ENCODE measurements around the gene SLC12A7. TPM values are rescaled to one million over a fixed set of nuclear protein-coding genes. Genes with fewer than 3 reads are reported as not detected.

The SLC12A7 gene
- total and polyA plus RNA-seq, 12 donors, result 1.3 to 52.6 (median 24.4) TPM

DNA sequence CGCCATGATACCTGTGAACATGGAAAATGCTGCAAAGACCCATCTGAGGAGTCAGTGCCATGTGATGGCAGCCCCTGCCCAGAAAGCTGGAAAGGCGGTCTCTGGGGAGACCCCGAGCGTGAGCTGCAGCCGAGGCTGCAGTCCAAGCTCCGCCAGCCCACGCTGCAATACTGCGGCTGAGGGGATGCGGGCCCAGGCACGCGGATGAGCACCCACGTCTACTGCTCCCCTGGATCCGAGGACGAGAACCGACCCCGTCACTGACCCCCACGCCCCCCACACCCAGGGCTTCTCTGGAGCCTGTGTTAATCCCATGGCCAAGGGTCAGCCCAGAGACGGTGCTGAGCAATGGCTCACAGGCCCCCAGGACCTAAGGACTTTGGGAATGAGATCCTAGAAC lies 32.4 kb downstream of the SLC12A7 start:
- Histone ChIP-seq H3K9me3 (replicated peaks in 1 of 3) (no peaks in the 10 kb centered on the region), H3K36me3 (replicated peaks in 1 of 2) (peaks cover 0 to 60% of the 10 kb centered on the region in 2 donors), H3K4me3 (no peak overlapping the region), H3K4me1 (replicated peaks in 1 of 2) (no peaks in the 10 kb centered on the region), H3K27ac (no peak overlapping the region), H3K27me3 (no peaks in the 10 kb centered on the region)
- intact Hi-C loops (cut with DNase I), result no loop called here
- TF ChIP-seq, protein P1, sequence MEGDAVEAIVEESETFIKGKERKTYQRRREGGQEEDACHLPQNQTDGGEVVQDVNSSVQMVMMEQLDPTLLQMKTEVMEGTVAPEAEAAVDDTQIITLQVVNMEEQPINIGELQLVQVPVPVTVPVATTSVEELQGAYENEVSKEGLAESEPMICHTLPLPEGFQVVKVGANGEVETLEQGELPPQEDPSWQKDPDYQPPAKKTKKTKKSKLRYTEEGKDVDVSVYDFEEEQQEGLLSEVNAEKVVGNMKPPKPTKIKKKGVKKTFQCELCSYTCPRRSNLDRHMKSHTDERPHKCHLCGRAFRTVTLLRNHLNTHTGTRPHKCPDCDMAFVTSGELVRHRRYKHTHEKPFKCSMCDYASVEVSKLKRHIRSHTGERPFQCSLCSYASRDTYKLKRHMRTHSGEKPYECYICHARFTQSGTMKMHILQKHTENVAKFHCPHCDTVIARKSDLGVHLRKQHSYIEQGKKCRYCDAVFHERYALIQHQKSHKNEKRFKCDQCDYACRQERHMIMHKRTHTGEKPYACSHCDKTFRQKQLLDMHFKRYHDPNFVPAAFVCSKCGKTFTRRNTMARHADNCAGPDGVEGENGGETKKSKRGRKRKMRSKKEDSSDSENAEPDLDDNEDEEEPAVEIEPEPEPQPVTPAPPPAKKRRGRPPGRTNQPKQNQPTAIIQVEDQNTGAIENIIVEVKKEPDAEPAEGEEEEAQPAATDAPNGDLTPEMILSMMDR (IDR thresholded peaks at IDR 0.05), result no peak
- TF ChIP-seq POLR2A (IDR thresholded peaks at IDR 0.05), result no peak
- 94 to 98% (median 95%) methylated on average over 4 to 18 of the region's 18 CpGs for WGBS, 4 donors
- no peak for DNase-seq

DNA sequence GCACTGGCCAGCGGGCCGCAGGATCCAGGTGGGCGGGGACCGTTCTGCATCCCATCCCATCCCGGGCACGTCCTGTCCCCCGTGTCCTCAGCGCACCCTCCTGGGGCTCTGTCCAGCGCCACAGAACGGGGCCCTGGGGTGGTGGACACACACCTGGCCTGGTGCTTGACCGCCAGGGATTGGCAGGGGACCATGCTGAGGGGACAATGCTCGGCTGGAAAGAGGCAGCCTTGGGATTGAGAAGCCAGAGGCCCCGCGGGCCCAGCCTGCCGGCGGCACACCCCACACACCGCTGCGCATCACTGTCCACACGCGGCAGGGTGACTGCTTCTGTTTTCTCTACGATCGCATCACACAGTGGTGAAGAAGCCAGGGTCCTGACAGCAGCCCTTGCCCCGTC lies 33.0 kb downstream of the SLC12A7 start:
- Histone ChIP-seq H3K36me3 (replicated peaks in 1 of 2) (peaks cover 0 to 60% of the 10 kb centered on the region in 2 donors), H3K27me3 (no peaks in the 10 kb centered on the region), H3K27ac (no peak overlapping the region), H3K9me3 (replicated peaks in 1 of 3) (no peaks in the 10 kb centered on the region), H3K4me3 (no peak overlapping the region), H3K4me1 (replicated peaks in 1 of 2) (no peaks in the 10 kb centered on the region)
- intact Hi-C loops (cut with DNase I), result no loop called here
- WGBS, 4 donors, result 92 to 96% (median 94%) methylated on average over 10 to 23 of the region's 23 CpGs
- TF ChIP-seq POLR2A (IDR thresholded peaks at IDR 0.05), result no peak
- TF ChIP-seq, protein P1 (IDR thresholded peaks at IDR 0.05), result no peak
- DNase-seq, result no peak

DNA sequence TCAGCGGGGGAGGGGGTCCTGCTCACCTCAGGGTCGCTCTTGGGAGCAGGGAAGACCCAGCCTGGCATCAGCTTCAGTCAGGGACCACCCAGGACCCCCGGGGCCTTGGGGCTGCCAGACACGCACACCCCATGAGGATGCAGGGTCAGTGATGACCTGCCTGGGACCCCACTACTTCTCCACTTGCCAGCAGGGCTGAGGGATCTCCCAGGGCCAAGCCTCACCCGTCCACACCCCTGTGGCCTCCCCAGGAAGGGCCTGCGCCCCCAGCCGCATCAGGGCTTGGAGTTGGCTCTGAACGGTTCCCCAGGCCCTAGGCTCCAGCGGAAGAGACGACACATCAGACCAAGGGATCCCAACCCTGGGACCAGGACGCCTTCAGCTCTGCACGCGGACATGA lies 33.7 kb downstream of the SLC12A7 start:
- WGBS, 4 donors, result 94 to 100% (median 95%) methylated on average over 3 to 13 of the region's 13 CpGs
- peaks cover 0 to 60% of the 10 kb centered on the region in 2 donors for H3K36me3 ChIP-seq (replicated peaks in 1 of 2)

DNA sequence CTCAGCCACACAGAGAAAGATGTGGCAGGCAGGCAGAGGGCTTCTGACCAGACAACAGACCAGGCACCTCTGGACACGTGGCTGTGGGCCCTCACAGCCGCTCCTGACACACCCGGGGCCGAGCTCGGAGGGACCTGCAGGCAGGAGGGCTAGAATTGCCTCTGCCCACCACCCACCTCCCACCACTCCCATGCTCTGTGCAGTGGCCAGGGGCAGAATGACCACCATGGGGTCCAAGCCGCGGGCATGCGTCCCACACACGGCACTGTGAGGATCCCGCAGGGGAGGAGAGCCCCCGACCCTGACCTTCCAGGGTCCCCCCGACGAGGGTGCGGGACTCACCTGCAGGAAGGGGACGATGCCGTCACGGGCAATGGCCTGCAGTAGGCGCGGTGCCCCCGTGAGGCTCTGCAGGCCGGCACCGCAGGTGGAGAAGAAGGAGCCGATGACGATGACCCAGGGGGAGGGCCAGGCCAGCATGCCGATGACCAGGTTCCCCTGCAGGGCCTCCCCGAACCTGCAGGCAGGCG lies 34.3 kb downstream of the SLC12A7 start:
- no peak for DNase-seq
- TF ChIP-seq, protein P1 (IDR thresholded peaks at IDR 0.05), result no peak
- no peak for TF ChIP-seq POLR2A (IDR thresholded peaks at IDR 0.05)
- WGBS, 4 donors, result 92 to 96% (median 95%) methylated on average over 18 to 27 of the region's 27 CpGs
- Histone ChIP-seq H3K27ac (no peak overlapping the region), H3K27me3 (no peaks in the 10 kb centered on the region), H3K4me3 (no peak overlapping the region), H3K9me3 (replicated peaks in 1 of 3) (no peaks in the 10 kb centered on the region), H3K36me3 (replicated peaks in 1 of 2) (peaks cover 0 to 59% of the 10 kb centered on the region in 2 donors), H3K4me1 (replicated peaks in 1 of 2) (no peaks in the 10 kb centered on the region)
- intact Hi-C loops (cut with DNase I), result no loop called here

More for the DNA sequence above, 33.7 kb downstream of the SLC12A7 start:
- Histone ChIP-seq H3K27ac (no peak overlapping the region), H3K4me1 (replicated peaks in 1 of 2) (no peaks in the 10 kb centered on the region), H3K4me3 (no peak overlapping the region), H3K27me3 (no peaks in the 10 kb centered on the region), H3K9me3 (replicated peaks in 1 of 3) (no peaks in the 10 kb centered on the region)
- no peak for DNase-seq
- intact Hi-C loops (cut with DNase I), result no loop called here
- TF ChIP-seq, protein P1 (IDR thresholded peaks at IDR 0.05), result no peak
- TF ChIP-seq POLR2A (IDR thresholded peaks at IDR 0.05), result no peak
